ENCODE measurements around the gene CEACAM18. TPM values are rescaled to one million over a fixed set of nuclear protein-coding genes. Genes with fewer than 3 reads are reported as not detected.

The CEACAM18 gene
- total and polyA plus RNA-seq, 2 donors (not counting 1 experiment from before 2014, with no cell fraction given), result not detected

- H3K27ac Mint-ChIP-seq, result no peak overlapping the region
- H3K27me3 Mint-ChIP-seq, result peaks cover 34% of the 10 kb centered on the region
- WGBS (ENCODE audit: insufficient coverage), result 86% methylated on average over 4 of the region's 5 CpGs
- no peak overlapping the region for H3K4me2 ChIP-seq (replicated peaks; ENCODE audit: low read depth, low read length, poor library complexity, severe bottlenecking)
- H3K27ac ChIP-seq (ENCODE audit: low read length in 2 of 2), result no peak overlapping the region
- TF ChIP-seq EZH2 (IDR thresholded peaks at IDR 0.05; ENCODE audit: borderline replicate concordance, insufficient read depth, low read depth, low read length, poor library complexity, severe bottlenecking), result no peak
- no peak for TF ChIP-seq CTCF (IDR thresholded peaks at IDR 0.05)
- no peaks in the 10 kb centered on the region for H3K79me2 ChIP-seq (ENCODE audit: control insufficient read depth, insufficient read depth, low read length)
- H4K20me1 ChIP-seq (ENCODE audit: control insufficient read depth, insufficient read depth, low read length, poor library complexity, severe bottlenecking), result no peaks in the 10 kb centered on the region
- intact Hi-C loops (cut with micrococcal nuclease), result no loop called here
- DNase-seq (no peak), ATAC-seq (ENCODE audit: low read depth) (no peak)
- H2AFZ ChIP-seq (ENCODE audit: insufficient read depth, low read depth, low read length, poor library complexity, severe bottlenecking), result no peak overlapping the region
- no peak overlapping the region for H3K4me3 Mint-ChIP-seq
- no peak overlapping the region for H3K9ac ChIP-seq (ENCODE audit: low read length)
- H3K27me3 ChIP-seq (replicated peaks in 1 of 4; ENCODE audit: control extremely low read depth in 1 of 4, control insufficient read depth in 3 of 4, insufficient read depth in 4 of 4, low read length in 3 of 4), result peaks cover 0 to 12% (median 6%) of the 10 kb centered on the region in 4 experiments
- H3K9me3 Mint-ChIP-seq (ENCODE audit: insufficient read depth), result no peaks in the 10 kb centered on the region
- CTCF ChIA-PET, result interaction anchor here (0.6 to 1.2 kb wide), 6 partner anchors 13 to 175 kb away, joined by 3 to 4 read pairs (median 3); no protein-coding TSS in a partner anchor
- POLR2A ChIA-PET, result no interaction called here
- H3K4me3 ChIP-seq (ENCODE audit: control extremely low read depth in 1 of 5, extremely low read depth in 1 of 5, insufficient read depth in 1 of 5, low read depth in 2 of 5, low read length in 4 of 5), result no peak overlapping the region
- H3K4me1 ChIP-seq (ENCODE audit: control insufficient read depth in 2 of 2, insufficient read depth in 2 of 2, low read length in 2 of 2), result no peaks in the 10 kb centered on the region
- no peaks in the 10 kb centered on the region for H3K36me3 ChIP-seq (replicated peaks in 1 of 2; ENCODE audit: control extremely low read depth in 1 of 2, control insufficient read depth in 1 of 2, extremely low read depth in 1 of 2, insufficient read depth in 2 of 2, low read length in 1 of 2)
- H3K4me1 Mint-ChIP-seq, result no peaks in the 10 kb centered on the region
- H3K9me3 ChIP-seq (ENCODE audit: control extremely low read depth in 1 of 3, control insufficient read depth in 2 of 3, insufficient read depth in 1 of 3, low read length in 2 of 3), result peaks cover 0 to 4% (median 0%) of the 10 kb centered on the region in 3 donors
Observed at GRCh38 chr19:51485960-51486660, 7.8 kb downstream of the CEACAM18 start.

GRCh38 chr19:51488491-51488890, 10.2 kb downstream of the CEACAM18 start:
- Histone ChIP-seq H3K4me2 (replicated peaks; ENCODE audit: low read depth, low read length, poor library complexity, severe bottlenecking) (no peak overlapping the region), H3K27me3 (replicated peaks in 1 of 4; ENCODE audit: control extremely low read depth in 1 of 4, control insufficient read depth in 3 of 4, insufficient read depth in 4 of 4, low read length in 3 of 4) (peaks cover 0 to 12% (median 6%) of the 10 kb centered on the region in 4 experiments), H3K27ac (ENCODE audit: low read length in 2 of 2) (no peak overlapping the region), H3K9ac (ENCODE audit: low read length) (no peak overlapping the region), H4K20me1 (ENCODE audit: control insufficient read depth, insufficient read depth, low read length, poor library complexity, severe bottlenecking) (no peaks in the 10 kb centered on the region), H3K4me1 (ENCODE audit: control insufficient read depth in 2 of 2, insufficient read depth in 2 of 2, low read length in 2 of 2) (no peaks in the 10 kb centered on the region), H3K36me3 (replicated peaks in 1 of 2; ENCODE audit: control extremely low read depth in 1 of 2, control insufficient read depth in 1 of 2, extremely low read depth in 1 of 2, insufficient read depth in 2 of 2, low read length in 1 of 2) (no peaks in the 10 kb centered on the region), H2AFZ (ENCODE audit: insufficient read depth, low read depth, low read length, poor library complexity, severe bottlenecking) (no peak overlapping the region), H3K9me3 (ENCODE audit: control extremely low read depth in 1 of 3, control insufficient read depth in 2 of 3, insufficient read depth in 1 of 3, low read length in 2 of 3) (peaks cover 0 to 4% (median 0%) of the 10 kb centered on the region in 3 donors), H3K4me3 (ENCODE audit: control extremely low read depth in 1 of 5, extremely low read depth in 1 of 5, insufficient read depth in 1 of 5, low read depth in 2 of 5, low read length in 4 of 5) (no peak overlapping the region), H3K79me2 (ENCODE audit: control insufficient read depth, insufficient read depth, low read length) (no peaks in the 10 kb centered on the region)
- no peak overlapping the region for H3K27ac Mint-ChIP-seq
- H3K4me3 Mint-ChIP-seq, result no peak overlapping the region
- POLR2A ChIA-PET, result no interaction called here
- intact Hi-C loops (cut with micrococcal nuclease), result no loop called here
- H3K4me1 Mint-ChIP-seq, result no peaks in the 10 kb centered on the region
- no peaks in the 10 kb centered on the region for H3K9me3 Mint-ChIP-seq (ENCODE audit: insufficient read depth)
- DNase-seq (no peak), ATAC-seq (ENCODE audit: low read depth) (no peak)
- no CpG with 5 or more reads among the region's 3 CpGs for WGBS (ENCODE audit: insufficient coverage)
- TF ChIP-seq EZH2 (IDR thresholded peaks at IDR 0.05; ENCODE audit: borderline replicate concordance, insufficient read depth, low read depth, low read length, poor library complexity, severe bottlenecking), result no peak
- TF ChIP-seq CTCF (IDR thresholded peaks at IDR 0.05), result no peak
- H3K27me3 Mint-ChIP-seq, result peaks cover 47% of the 10 kb centered on the region
- CTCF ChIA-PET, result no interaction called here

All from B cell (primary cell).